ENCODE results near the gene KARS1. TPM values are rescaled to one million over a fixed set of nuclear protein-coding genes. Genes with fewer than 3 reads are reported as not detected.
A peak's percentile ranks its signal among the peaks of the same experiment; 100 is the strongest.

The KARS1 gene
- total RNA-seq, result 100 to 1,000 TPM; 123 to 145 (median 129) TPM
- 100 to 1,000 TPM in 1 of 2 donors, 10 to 100 TPM in 1; 68.0 to 126 TPM for polyA plus RNA-seq
- long read RNA-seq, donor 1, transcript KARS-202 (15 exons, 2,421 nt), result minor isoform, 37 of 156 reads
- long read RNA-seq, donor 1, transcript KARS-201 (14 exons, 2,005 nt), result major isoform, 95 of 156 reads
- long read RNA-seq, donor 1, partial matches to known transcripts, result 7 of 156 reads
- long read RNA-seq, donor 1, other reads (novel, unspliced or antisense), result 17 of 156 reads
- long read RNA-seq, donor 2, transcript KARS-201 (14 exons, 2,005 nt), result major isoform, 98 of 155 reads
- long read RNA-seq, donor 2, transcript KARS-202 (15 exons, 2,421 nt), result minor isoform, 29 of 155 reads
- long read RNA-seq, donor 2, partial matches to known transcripts, result 10 of 155 reads
- long read RNA-seq, donor 2, other reads (novel, unspliced or antisense), result 17 of 155 reads
- long read RNA-seq, donor 3, transcript KARS-202 (15 exons, 2,421 nt), result minor isoform, 92 of 429 reads
- long read RNA-seq, donor 3, transcript KARS-201 (14 exons, 2,005 nt), result major isoform, 287 of 429 reads
- long read RNA-seq, donor 3, partial matches to known transcripts, result 18 of 429 reads
- long read RNA-seq, donor 3, other reads (novel, unspliced or antisense), result 31 of 429 reads

DNA sequence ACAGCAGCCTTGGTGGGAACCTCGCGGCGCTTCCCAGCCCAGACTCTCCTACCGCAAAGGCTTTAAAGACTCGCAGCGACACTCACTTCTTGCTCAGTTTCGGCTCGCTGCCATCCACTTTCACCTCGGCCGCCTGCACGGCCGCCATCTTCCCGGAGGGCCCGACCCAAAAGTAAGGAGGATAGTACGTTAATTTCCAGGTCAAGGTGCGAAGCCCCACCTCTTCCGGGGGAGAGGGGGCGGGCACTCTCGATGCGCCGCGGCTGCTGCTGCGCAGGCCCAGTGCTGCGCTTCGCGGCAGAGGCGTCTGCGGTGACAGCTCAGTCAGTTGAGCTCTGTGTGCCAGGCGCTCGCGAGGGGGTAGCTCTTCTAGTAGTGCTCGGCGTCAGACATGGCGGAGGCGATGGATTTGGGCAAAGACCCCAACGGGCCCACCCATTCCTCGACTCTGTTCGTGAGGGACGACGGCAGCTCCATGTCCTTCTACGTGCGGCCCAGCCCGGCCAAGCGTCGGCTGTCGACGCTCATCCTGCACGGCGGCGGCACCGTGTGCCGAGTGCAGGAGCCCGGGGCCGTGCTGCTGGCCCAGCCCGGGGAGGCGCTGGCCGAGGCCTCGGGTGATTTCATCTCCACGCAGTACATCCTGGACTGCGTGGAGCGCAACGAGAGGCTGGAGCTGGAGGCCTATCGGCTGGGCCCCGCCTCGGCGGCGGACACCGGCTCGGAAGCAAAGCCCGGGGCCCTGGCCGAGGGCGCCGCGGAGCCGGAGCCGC, at the start of gene KARS1, which contains the start of gene TERF2IP:
TSS of gene KARS1 (minus strand) at position 174 of the 773 bp plus-strand sequence. CDS start at position 148, 26 bp downstream.
TSS of gene TERF2IP (plus strand) at position 282 of the 773 bp plus-strand sequence. CDS start at position 392, 110 bp downstream.
- ATAC-seq, result peak; percentile 97 to 98 (median 98)
- DNase-seq, result peak; percentile 92 to 93

DNA sequence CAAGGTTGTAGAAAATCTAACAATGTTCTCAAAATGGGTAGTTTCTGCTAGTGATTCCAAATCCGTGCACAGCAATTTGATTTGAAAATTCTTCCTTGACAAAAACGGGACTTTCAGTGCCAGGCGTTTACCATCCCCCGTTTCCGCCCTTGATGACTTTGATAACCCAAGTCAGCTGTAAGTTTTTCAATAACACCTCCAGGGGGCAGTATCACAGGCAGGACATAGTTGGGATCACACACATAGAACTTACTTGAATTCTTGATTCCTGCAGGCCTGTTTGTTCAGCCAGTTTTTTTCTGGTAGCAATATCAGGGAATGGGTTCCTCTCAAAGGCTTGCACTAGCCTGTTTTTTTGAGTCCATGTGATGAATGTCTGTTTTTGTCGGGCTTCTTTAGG, 48.2 kb upstream of the KARS1 start:
- Histone ChIP-seq H3K9me3 (no peaks in the 10 kb centered on the region), H3K36me3 (no peaks in the 10 kb centered on the region), H3K4me1 (no peaks in the 10 kb centered on the region), H3K27ac (no peak overlapping the region), H3K27me3 (no peaks in the 10 kb centered on the region), H3K4me3 (no peak overlapping the region)
- WGBS, 2 donors, result 82 to 86% methylated on average over 6 of the region's 6 CpGs
- TF ChIP-seq, protein P1, sequence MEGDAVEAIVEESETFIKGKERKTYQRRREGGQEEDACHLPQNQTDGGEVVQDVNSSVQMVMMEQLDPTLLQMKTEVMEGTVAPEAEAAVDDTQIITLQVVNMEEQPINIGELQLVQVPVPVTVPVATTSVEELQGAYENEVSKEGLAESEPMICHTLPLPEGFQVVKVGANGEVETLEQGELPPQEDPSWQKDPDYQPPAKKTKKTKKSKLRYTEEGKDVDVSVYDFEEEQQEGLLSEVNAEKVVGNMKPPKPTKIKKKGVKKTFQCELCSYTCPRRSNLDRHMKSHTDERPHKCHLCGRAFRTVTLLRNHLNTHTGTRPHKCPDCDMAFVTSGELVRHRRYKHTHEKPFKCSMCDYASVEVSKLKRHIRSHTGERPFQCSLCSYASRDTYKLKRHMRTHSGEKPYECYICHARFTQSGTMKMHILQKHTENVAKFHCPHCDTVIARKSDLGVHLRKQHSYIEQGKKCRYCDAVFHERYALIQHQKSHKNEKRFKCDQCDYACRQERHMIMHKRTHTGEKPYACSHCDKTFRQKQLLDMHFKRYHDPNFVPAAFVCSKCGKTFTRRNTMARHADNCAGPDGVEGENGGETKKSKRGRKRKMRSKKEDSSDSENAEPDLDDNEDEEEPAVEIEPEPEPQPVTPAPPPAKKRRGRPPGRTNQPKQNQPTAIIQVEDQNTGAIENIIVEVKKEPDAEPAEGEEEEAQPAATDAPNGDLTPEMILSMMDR (IDR thresholded peaks at IDR 0.05), result no peak
- intact Hi-C loops (cut with DNase I), result no loop called here
- no peak for DNase-seq
- ATAC-seq, result no peak

More for the DNA sequence above, at the start of gene KARS1, which contains the start of gene TERF2IP:
- H3K4me1 ChIP-seq, result peaks cover 0 to 65% (median 60%) of the 10 kb centered on the region in 9 donors
- TF ChIP-seq, protein P1 (IDR thresholded peaks at IDR 0.05), result no peak
- H3K9me3 ChIP-seq, result no peaks in the 10 kb centered on the region
- peaks cover 0 to 34% (median 3%) of the 10 kb centered on the region in 9 donors for H3K36me3 ChIP-seq
- intact Hi-C loops (cut with DNase I), result loop anchor here in 3 of 10 donors (2.0 to 10.0 kb wide), 4 partner anchors 25 to 117 kb away; partner anchors contain the start of genes ADAT1 (in 1 of the 3) and TMEM231 (in 1 of the 3)
- H3K4me3 ChIP-seq, result peak within 1 kb of the TSS; percentile 62 to 100 (median 96)
- WGBS, 2 donors, result 0 to 1% methylated on average over 76 of the region's 76 CpGs
- H3K27ac ChIP-seq, result peak within 1 kb of the TSS; percentile 90 to 99 (median 98)
- H3K27me3 ChIP-seq, result no peaks in the 10 kb centered on the region

DNA sequence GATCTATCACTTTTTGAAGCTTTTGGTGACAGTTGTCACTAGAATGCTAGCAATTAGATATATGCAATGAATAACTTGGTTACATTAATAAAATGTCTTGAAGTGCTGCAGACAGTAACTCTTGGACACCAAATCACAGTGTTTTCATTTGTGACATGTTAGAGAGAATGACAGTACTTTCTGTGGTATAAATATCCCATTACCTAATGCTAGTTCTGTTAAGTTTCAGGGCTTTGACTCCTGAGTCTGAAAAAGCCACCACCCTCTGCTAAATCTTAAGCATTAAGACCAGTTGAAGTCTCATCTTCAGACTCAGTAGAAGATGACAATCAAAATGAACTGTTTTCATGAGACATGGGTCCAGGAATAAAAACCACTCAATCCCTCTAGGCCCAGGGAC, 39.9 kb upstream of the KARS1 start:
- intact Hi-C loops (cut with DNase I), result loop anchor here in 1 of 10 donors (10.0 kb wide), 1 partner anchor 1257 kb away; no protein-coding TSS in a partner anchor
- Histone ChIP-seq H3K4me1 (peaks cover 0 to 5% (median 0%) of the 10 kb centered on the region in 9 donors), H3K27ac (no peak overlapping the region), H3K9me3 (peaks cover 0 to 5% (median 0%) of the 10 kb centered on the region in 11 donors), H3K27me3 (no peaks in the 10 kb centered on the region), H3K36me3 (no peaks in the 10 kb centered on the region), H3K4me3 (no peak overlapping the region)
- DNase-seq (no peak), ATAC-seq (peak in 3 of 8 donors; percentile 63 to 69 (median 65))
- TF ChIP-seq, protein P1 (IDR thresholded peaks at IDR 0.05), result no peak
